HG03097 (cell line): ENCODE measurements around the gene SDC3.
A peak's percentile ranks its signal among the peaks of the same experiment; 100 is the strongest.

ENCODE experiments used
- ATAC-seq: cut with Tn5 transposase; IDR thresholded peaks from one replicate; pipeline ENCODE4 v1.9.1; 2021; ENCODE audit not compliant: unreplicated experiment, low FRiP score

The SDC3 gene

GRCh38 chr1:30892671-30893073, 15.9 kb downstream of the SDC3 start:
- no peak for ATAC-seq

GRCh38 chr1:30891227-30891552, 17.4 kb downstream of the SDC3 start:
- ATAC-seq, result no peak

GRCh38 chr1:30890502-30891226, 17.9 kb downstream of the SDC3 start:
- no peak for ATAC-seq

- no peak for ATAC-seq
Measured at GRCh38 chr1:30889511-30889910, 19.0 kb downstream of the SDC3 start.

GRCh38 chr1:30888975-30889374, 19.6 kb downstream of the SDC3 start:
- ATAC-seq, result no peak

- no peak for ATAC-seq
Measured at GRCh38 chr1:30888391-30888790, 20.2 kb downstream of the SDC3 start.

- no peak for ATAC-seq
Measured at GRCh38 chr1:30887485-30888315, 20.9 kb downstream of the SDC3 start.

GRCh38 chr1:30886710-30887428, 21.7 kb downstream of the SDC3 start:
- ATAC-seq, result no peak

- no peak for ATAC-seq
Measured at GRCh38 chr1:30885570-30886522, 22.7 kb downstream of the SDC3 start.

GRCh38 chr1:30884723-30885122, 23.8 kb downstream of the SDC3 start:
- ATAC-seq, result no peak

GRCh38 chr1:30883389-30884172, 25.0 kb downstream of the SDC3 start:
- no peak for ATAC-seq

GRCh38 chr1:30882678-30883388, 25.7 kb downstream of the SDC3 start:
- no peak for ATAC-seq

GRCh38 chr1:30881319-30882181, 27.0 kb downstream of the SDC3 start:
- peak; percentile 59 for ATAC-seq

GRCh38 chr1:30880678-30881318, 27.8 kb downstream of the SDC3 start:
- no peak for ATAC-seq

GRCh38 chr1:30879940-30880677, 28.4 kb downstream of the SDC3 start:
- ATAC-seq, result no peak

GRCh38 chr1:30879126-30879786, 29.3 kb downstream of the SDC3 start:
- no peak for ATAC-seq
